ENCODE results near the gene VSIG10. TPM values are rescaled to one million over a fixed set of nuclear protein-coding genes. Genes with fewer than 3 reads are reported as not detected.
A peak's percentile ranks its signal among the peaks of the same experiment; 100 is the strongest.

VSIG10 gene
- total RNA-seq, 1 experiment from 2014 or later, result 97.4 TPM

GRCh38 chr12:118058881-118059280, 44.9 kb downstream of the VSIG10 start:
- H3K56ac ChIP-seq (ENCODE audit: insufficient read length, low read depth, low read length), result no peak overlapping the region
- peaks cover 0 to 13% (median 0%) of the 10 kb centered on the region in 3 experiments; a peak in 2 of 7 replicates for H3K36me3 Mint-ChIP-seq (ENCODE audit: insufficient read depth in 1 of 3, low read depth in 3 of 3)
- no peak overlapping the region for H3K9ac ChIP-seq (ENCODE audit: extremely low read depth, insufficient read length, low read length)
- no peak for DNase-seq
- no peaks in the 10 kb centered on the region for H3K27me3 Mint-ChIP-seq (ENCODE audit: low read depth)
- no peak overlapping the region for H4K5ac ChIP-seq (ENCODE audit: insufficient read length, low read depth, low read length)
- no peak overlapping the region for H2AK5ac ChIP-seq (ENCODE audit: insufficient read length, low read length)
- no peak overlapping the region for H3K4ac ChIP-seq (ENCODE audit: low read depth, low read length)
- WGBS (ENCODE audit: extremely low coverage, insufficient read length, low lambda C conversion rate), result no CpG with 5 or more reads among the region's 8 CpGs
- no peak overlapping the region for H3K23ac ChIP-seq (ENCODE audit: insufficient read length, low read depth, low read length)
- H3T11ph ChIP-seq (ENCODE audit: low read length), result no peak overlapping the region
- no peak overlapping the region for H4K91ac ChIP-seq (ENCODE audit: insufficient read length, low read depth, low read length)
- peak overlapping the region; percentile 73 to 88; a peak in 1 of 5 replicates for H3K4me3 Mint-ChIP-seq
- H3K23me2 ChIP-seq (ENCODE audit: insufficient read length, low read depth, low read length, poor library complexity, severe bottlenecking), result peaks cover 24% of the 10 kb centered on the region
- peaks cover 3% of the 10 kb centered on the region for H3K4me1 ChIP-seq (ENCODE audit: insufficient read depth, low read length)
- H2BK15ac ChIP-seq (ENCODE audit: low read depth, low read length), result no peak overlapping the region
- no peak overlapping the region for H3K27ac ChIP-seq (ENCODE audit: insufficient read length, low read depth, low read length)
- no peaks in the 10 kb centered on the region for H3K9me3 ChIP-seq (ENCODE audit: control insufficient read depth, low read depth, low read length)
- H2BK5ac ChIP-seq (ENCODE audit: insufficient read length, low read length), result no peak overlapping the region
- peaks cover 30 to 33% of the 10 kb centered on the region in 2 experiments for H3K4me1 Mint-ChIP-seq
- H3K79me2 ChIP-seq (ENCODE audit: insufficient read depth, low read length), result peaks cover 2% of the 10 kb centered on the region; the same call in 1 of the 2 replicates
- peak overlapping the region in 1 of 3 experiments; percentile 72; a peak in 3 of 7 replicates for H3K27ac Mint-ChIP-seq
- H3K9me3 Mint-ChIP-seq, result no peaks in the 10 kb centered on the region
- H3K4me2 ChIP-seq (ENCODE audit: insufficient read depth, insufficient read length, low read length), result no peak overlapping the region
- peaks cover 3% of the 10 kb centered on the region for H3K79me1 ChIP-seq (ENCODE audit: insufficient read depth, low read depth, low read length, poor library complexity, severe bottlenecking)
- H4K20me1 ChIP-seq (ENCODE audit: control insufficient read depth, insufficient read depth, insufficient read length), result no peaks in the 10 kb centered on the region
- no peak overlapping the region for H2BK120ac ChIP-seq (ENCODE audit: low read depth, low read length, poor library complexity, severe bottlenecking)
- H3K27me3 ChIP-seq (ENCODE audit: insufficient read depth, low read length), result no peaks in the 10 kb centered on the region
- H3K18ac ChIP-seq (ENCODE audit: insufficient read length, low read depth, low read length), result no peak overlapping the region
- no peak overlapping the region for H3K14ac ChIP-seq (ENCODE audit: insufficient read depth, low read length)
- TF ChIP-seq CTCF (conservative IDR thresholded peaks at IDR 0.05), result no peak
- H2BK12ac ChIP-seq (ENCODE audit: insufficient read length, low read depth, low read length), result no peak overlapping the region
- no peak overlapping the region for H2AFZ ChIP-seq (ENCODE audit: low read length)
- H4K8ac ChIP-seq (replicated peaks; ENCODE audit: insufficient read length, low read depth, low read length), result no peak overlapping the region
- no peak overlapping the region for H2BK20ac ChIP-seq (ENCODE audit: low read depth, low read length, poor library complexity, severe bottlenecking)

Measured in H9 (cell line).